K562 (cell line): ENCODE data around the gene C12orf43. TPM values are rescaled to one million over a fixed set of nuclear protein-coding genes. Genes with fewer than 3 reads are reported as not detected.

Source experiments
- ATAC-seq: fragments of 200-7000 bp; cut with Tn5 transposase; 3 replicates; pipeline ENCODE4 v1.9.1; 2020; ENCODE audit warnings: moderate library complexity
- BruUV-seq: library from RNA; stranded (reverse); fragments of 400-500 nt; replicated peaks from 2 replicates; lab custom pipeline; 2021; lab: Mats Ljungman, UMichigan
- CTCF ChIA-PET: fragments of 300-600 bp; formaldehyde crosslinking; extraction: SDS; loops from one replicate; lab custom pipeline; 2021; ENCODE audit warnings: low intra/inter-chr PET ratio; lab: Yijun Ruan, JAX
- POLR2A ChIA-PET: fragments of 300-600, 350-650 bp; sonication (Branson Sonifier 250); formaldehyde crosslinking; extraction: SDS; loops from one replicate; lab custom pipeline; 2021; ENCODE audit warnings: antibody characterized with exemption, inconsistent platforms; lab: Yijun Ruan, JAX
- DNase-seq, 4 experiments: peaks; one replicate each; pipeline versions ENCODE4 v3.0.0 to v3.0.0-alpha.2; 2011 to 2018; ENCODE audit warnings: low spot score in 3 of 4, mixed read lengths in 3 of 4; ENCODE audit errors: extremely low read depth in 1 of 4
- FAIRE-seq: peaks from 2 replicates; lab custom pipeline; 2011; peaks lifted over from hg19 to GRCh38; lab: Jason Lieb, UNC
- H2AFZ ChIP-seq: 2 replicates; pipeline ENCODE4 v1.6.0; 2011; ENCODE audit warnings: low read depth, low read length, control low read depth, inconsistent platforms
- H3K27ac ChIP-seq: fragments of 200-600 bp; 3 replicates; pipeline ENCODE4 v1.8.0; 2011; ENCODE audit warnings: low read depth, mild to moderate bottlenecking, control low read depth, inconsistent platforms, low read length, moderate library complexity, mixed read lengths; ENCODE audit errors: extremely low read depth
- H3K27me3 ChIP-seq, 2 experiments: fragments of 300-600 bp in 1 of 2; 2 replicates in 1 of 2; 3 replicates in 1 of 2; pipeline versions ENCODE4 v1.6.0 to v1.8.0; 2011; ENCODE audit warnings: inconsistent platforms in 2 of 2, low read length in 2 of 2, mild to moderate bottlenecking in 1 of 2, mixed read lengths in 1 of 2, moderate library complexity in 1 of 2; ENCODE audit not compliant: control insufficient read depth in 2 of 2, insufficient read depth in 2 of 2
- H3K36me3 ChIP-seq: fragments of 300-600 bp; 3 replicates; pipeline ENCODE4 v1.8.0; 2011; ENCODE audit warnings: mild to moderate bottlenecking, low read length, inconsistent platforms; ENCODE audit not compliant: control insufficient read depth, insufficient read depth
- H3K4me1 ChIP-seq, 2 experiments: fragments of 200-600 bp in 1 of 2; replicated peaks in 1 of 2; 2 replicates in 1 of 2; 3 replicates in 1 of 2; pipeline versions ENCODE4 v1.5.1 to v1.8.0; 2011; ENCODE audit warnings: inconsistent platforms in 2 of 2, low read length in 2 of 2, mild to moderate bottlenecking in 1 of 2, mixed read lengths in 1 of 2, moderate library complexity in 1 of 2; ENCODE audit not compliant: control insufficient read depth in 2 of 2, insufficient read depth in 2 of 2
- H3K4me2 ChIP-seq: 2 replicates; pipeline ENCODE4 v1.6.1; 2011; ENCODE audit warnings: low read length, control low read depth, inconsistent platforms, mixed read lengths; ENCODE audit not compliant: insufficient read depth
- H3K4me3 ChIP-seq: fragments of 200-600 bp; sonication (generic), shearing (Covaris generic); 2 replicates; pipeline ENCODE4 v1.5.1; 2016; ENCODE audit warnings: control low read depth, inconsistent platforms
- H3K79me2 ChIP-seq: fragments of 200-600 bp; 3 replicates; pipeline ENCODE4 v1.8.0; 2011; ENCODE audit warnings: low read length, inconsistent platforms; ENCODE audit not compliant: control insufficient read depth, insufficient read depth
- H3K9ac ChIP-seq, 2 experiments: 2 replicates each; pipeline versions ENCODE4 v1.6.0 to v1.6.1; 2011; ENCODE audit warnings: low read depth in 2 of 2, low read length in 2 of 2, control low read depth in 1 of 2, inconsistent platforms in 1 of 2, mild to moderate bottlenecking in 1 of 2, mixed read lengths in 1 of 2; ENCODE audit not compliant: insufficient read depth in 1 of 2
- H3K9me1 ChIP-seq: one replicate; pipeline ENCODE4 v1.6.0; 2011; ENCODE audit warnings: inconsistent platforms, mild to moderate bottlenecking, low read length, moderate library complexity; ENCODE audit not compliant: control insufficient read depth, insufficient read depth
- H3K9me3 ChIP-seq: replicated peaks from 2 replicates; pipeline ENCODE4 v1.5.1; 2011; ENCODE audit warnings: low read depth, low read length, inconsistent platforms; ENCODE audit not compliant: control insufficient read depth, insufficient read depth
- H4K20me1 ChIP-seq: replicated peaks from 2 replicates; pipeline ENCODE4 v1.6.1; 2011; ENCODE audit warnings: low read length, inconsistent platforms, mixed read lengths; ENCODE audit not compliant: control insufficient read depth, insufficient read depth
- BACH1 ChIP-seq: fragments of 200-800 bp; sonication (Bioruptor generic); IDR thresholded peaks from 2 replicates; pipeline ENCODE4 v1.6.1; 2016; ENCODE audit warnings: missing genetic modification characterization, missing compliant biosample characterization
- CBX5 ChIP-seq: IDR thresholded peaks from 2 replicates; pipeline ENCODE4 v1.6.1; 2014; ENCODE audit warnings: low read depth, borderline replicate concordance
- FOXA1 ChIP-seq: fragments of 450-650 bp; IDR thresholded peaks from 2 replicates; pipeline ENCODE4 v1.6.1; 2016; ENCODE audit warnings: mild to moderate bottlenecking, borderline replicate concordance
- HNRNPUL1 ChIP-seq: fragments of 200-400 bp; formaldehyde crosslinking; IDR thresholded peaks from 2 replicates; pipeline ENCODE4 v1.6.1; 2017; ENCODE audit warnings: low read length
- MYNN ChIP-seq, 2 experiments: sonication (generic); formaldehyde crosslinking in 1 of 2; IDR thresholded peaks; 2 replicates each; pipeline versions ENCODE4 v1.5.0 to v1.6.1; 2016 to 2020; ENCODE audit warnings: antibody characterized with exemption in 1 of 2, missing genetic modification reagents in 1 of 2
- NBN ChIP-seq: fragments of 450-650 bp; IDR thresholded peaks from 2 replicates; pipeline ENCODE4 v1.6.1; 2016; ENCODE audit warnings: low read depth, mild to moderate bottlenecking
- OTX1 ChIP-seq: fragments of 450-650 bp; formaldehyde crosslinking; IDR thresholded peaks from 2 replicates; pipeline ENCODE4 v1.4.0; 2022; ENCODE audit warnings: mild to moderate bottlenecking
- POLR2A ChIP-seq: fragments of 450-650 bp; conservative IDR thresholded peaks from 2 replicates; pipeline ENCODE4 v1.6.1; 2016
- POLR2H ChIP-seq: IDR thresholded peaks from 2 replicates; pipeline ENCODE4 v1.6.1; 2016; ENCODE audit warnings: missing genetic modification characterization, low read depth, mild to moderate bottlenecking, control low read depth, missing compliant biosample characterization, moderate library complexity
- RBM14 ChIP-seq: fragments of 200-400 bp; formaldehyde crosslinking; IDR thresholded peaks from 2 replicates; pipeline ENCODE4 v1.6.1; 2018; ENCODE audit warnings: low read depth, mild to moderate bottlenecking, low read length, moderate library complexity, borderline replicate concordance; ENCODE audit not compliant: insufficient read depth
- SETDB1 ChIP-seq: IDR thresholded peaks from one replicate; pipeline ENCODE4 v1.6.1; 2012; ENCODE audit warnings: low read length, control low read depth, inconsistent platforms
- TAF9B ChIP-seq: fragments of 450-650 bp; IDR thresholded peaks from 2 replicates; pipeline ENCODE4 v1.6.1; 2018; ENCODE audit warnings: mild to moderate bottlenecking; ENCODE audit not compliant: partially characterized antibody
- TEAD1 ChIP-seq, 2 experiments: fragments of 450-650 bp in 1 of 2; sonication (generic) in 1 of 2; formaldehyde crosslinking; IDR thresholded peaks; 2 replicates each; pipeline versions ENCODE4 v1.4.0 to v1.8.0; 2020 to 2022; ENCODE audit warnings: mild to moderate bottlenecking in 2 of 2, missing genetic modification reagents in 1 of 2
- ZNF445 ChIP-seq: fragments of 250-450 bp; sonication (Bioruptor Pico); IDR thresholded peaks from 2 replicates; pipeline ENCODE4 v1.4.0; 2020; ENCODE audit warnings: low read depth, mild to moderate bottlenecking, moderate library complexity
- WGBS: fragments of 100-300 bp; shearing (Covaris generic); methylation state at CpG from one replicate; pipeline ENCODE4 v1.1.6; 2016; ENCODE audit warnings: low coverage, mixed read lengths; ENCODE audit not compliant: insufficient coverage; ENCODE audit errors: missing lambda C conversion rate; 5-methylcytosine and 5-hydroxymethylcytosine counted together
- in situ Hi-C: fragments of 300-500 bp; cut with MboI; formaldehyde crosslinking; loops from 4 replicates; pipeline ENCODE4 v1.15.0; 2018; ENCODE audit warnings: inconsistent platforms, mixed read lengths
- intact Hi-C: fragments of 100-400 bp; cut with micrococcal nuclease; formaldehyde crosslinking; loops from 2 replicates; pipeline ENCODE4 v1.14.2; 2022
- polyA plus RNA-seq, 8 experiments: library from polyadenylated mRNA; depleted of rRNA in 4 of 8; stranded (reverse) in 5 of 8; unstranded in 3 of 8; fragments of >200 nt; fragmentation: Nextera tagmentation in 2 of 8; fragmentation: Illumina TruSeq in 1 of 8; extraction: Ambion mirVana in 2 of 8; extraction: Trizol in 1 of 8; gene quantifications; 2 replicates each; pipeline versions ENCODE4 v1.2.1 to v1.2.3, GENCODE V29; 2011 to 2014; ENCODE audit warnings: inconsistent platforms in 1 of 8, missing spikeins in 1 of 8
- total RNA-seq, 7 experiments: library from RNA; depleted of rRNA in 6 of 7; stranded (reverse); fragments of >200 nt in 6 of 7; fragmentation: Illumina TruSeq in 2 of 7; extraction: Trizol in 2 of 7; gene quantifications; 2 replicates each; pipeline versions ENCODE4 v1.2.1 to v1.2.3, GENCODE V29; 2011 to 2021; ENCODE audit warnings: low replicate concordance in 1 of 7
- TF ChIP-seq, protein P1 (sequence below): sonication (generic); formaldehyde crosslinking; IDR thresholded peaks from 2 replicates; pipeline ENCODE4 v1.8.0; 2022; ENCODE audit warnings: mild to moderate bottlenecking, missing genetic modification reagents
- TF ChIP-seq, protein P2 (sequence below): fragments of 250-450 bp; sonication (Bioruptor Pico); IDR thresholded peaks from 2 replicates; pipeline ENCODE4 v1.8.0; 2021; ENCODE audit warnings: borderline replicate concordance, mild to moderate bottlenecking, moderate library complexity; ENCODE audit not compliant: poor library complexity, severe bottlenecking
- TF ChIP-seq, protein P3 (sequence below): fragments of 450-650 bp; IDR thresholded peaks from 2 replicates; pipeline ENCODE4 v1.6.1; 2018; ENCODE audit not compliant: partially characterized antibody
- TF ChIP-seq, protein P4 (sequence below), 2 experiments: fragments of 250-450 bp in 1 of 2; fragments of 450-650 bp in 1 of 2; sonication (Bioruptor Pico) in 1 of 2; IDR thresholded peaks; 2 replicates each; pipeline versions ENCODE4 v1.6.1 to v1.8.0; 2016 to 2021; ENCODE audit warnings: mild to moderate bottlenecking in 2 of 2, moderate library complexity in 2 of 2, missing compliant biosample characterization in 1 of 2, missing genetic modification characterization in 1 of 2

Gene C12orf43
- total and polyA plus RNA-seq, 9 of the 15 experiments (the other 6 are each of a cell fraction or from before 2014, with no cell fraction given), result 4.3 to 22.2 (median 16.8) TPM

DNA sequence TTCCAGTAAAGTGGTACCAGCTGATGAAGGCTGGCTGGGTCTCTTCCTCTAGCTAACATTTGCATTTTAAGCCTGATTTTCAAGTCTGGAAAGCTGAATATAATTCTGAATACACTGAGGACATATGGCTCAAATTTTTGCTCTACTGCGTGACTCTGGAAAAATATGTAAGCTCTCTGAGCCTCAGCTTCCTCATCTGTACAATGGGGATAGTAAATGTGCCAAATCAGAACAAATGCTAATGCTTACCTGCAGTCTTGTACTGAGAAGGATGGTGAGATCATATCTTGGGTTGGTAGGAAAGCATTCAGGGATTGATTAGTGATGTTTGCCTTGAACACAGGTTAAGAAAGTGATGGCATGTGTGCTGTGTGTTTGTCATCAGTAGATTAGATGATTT is 23.3 kb downstream of the C12orf43 start:
- no peaks in the 10 kb centered on the region; the same call in 1 of the 2 replicates for H4K20me1 ChIP-seq
- H3K27ac ChIP-seq, result no peak overlapping the region
- no peak for ATAC-seq
- intact Hi-C loops (no loop called here), in situ Hi-C loops (no loop called here)
- 0% methylated on average over 1 of the region's 1 CpG for WGBS
- peaks cover 3 to 47% of the 10 kb centered on the region in 2 experiments; a peak in 2 of 5 replicates for H3K27me3 ChIP-seq
- H3K9me1 ChIP-seq, result peaks cover 3% of the 10 kb centered on the region
- DNase-seq, result no peak
- no peak overlapping the region for H3K4me2 ChIP-seq
- H3K79me2 ChIP-seq, result no peaks in the 10 kb centered on the region
- no peaks in the 10 kb centered on the region for H3K36me3 ChIP-seq
- peaks cover 0 to 5% of the 10 kb centered on the region in 2 experiments; a peak in 1 of 5 replicates for H3K4me1 ChIP-seq
- POLR2A ChIA-PET, result interaction anchor here (0.7 to 2.2 kb wide), 3 partner anchors 12 to 778 kb away, joined by 3 to 8 read pairs (median 3); no protein-coding TSS in a partner anchor
- no peaks in the 10 kb centered on the region for H3K9me3 ChIP-seq
- no peak overlapping the region for H2AFZ ChIP-seq
- CTCF ChIA-PET, result no interaction called here
- BruUV-seq, result no TSS peak
- H3K4me3 ChIP-seq, result no peak overlapping the region
- H3K9ac ChIP-seq, result no peak overlapping the region
- no peak for FAIRE-seq
- TF ChIP-seq, protein P1, sequence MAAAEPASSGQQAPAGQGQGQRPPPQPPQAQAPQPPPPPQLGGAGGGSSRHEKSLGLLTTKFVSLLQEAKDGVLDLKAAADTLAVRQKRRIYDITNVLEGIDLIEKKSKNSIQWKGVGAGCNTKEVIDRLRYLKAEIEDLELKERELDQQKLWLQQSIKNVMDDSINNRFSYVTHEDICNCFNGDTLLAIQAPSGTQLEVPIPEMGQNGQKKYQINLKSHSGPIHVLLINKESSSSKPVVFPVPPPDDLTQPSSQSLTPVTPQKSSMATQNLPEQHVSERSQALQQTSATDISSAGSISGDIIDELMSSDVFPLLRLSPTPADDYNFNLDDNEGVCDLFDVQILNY (CRISPR knock-in tag), result no peak
- TF ChIP-seq CBX5 (no peak), POLR2H (tag) (no peak), TEAD1 (CRISPR knock-in tag; IDR thresholded peaks at IDR 0.05) (no peak), POLR2A (no peak), OTX1 (CRISPR knock-in tag) (no peak), TAF9B (no peak), BACH1 (tag) (no peak), ZNF445 (CRISPR knock-in tag) (no peak), FOXA1 (no peak), MYNN (IDR thresholded peaks at IDR 0.05) (no peak), MYNN (CRISPR knock-in tag; IDR thresholded peaks at IDR 0.05) (no peak), NBN (no peak), HNRNPUL1 (no peak), SETDB1 (no peak), RBM14 (no peak)
- TF ChIP-seq, protein P2, sequence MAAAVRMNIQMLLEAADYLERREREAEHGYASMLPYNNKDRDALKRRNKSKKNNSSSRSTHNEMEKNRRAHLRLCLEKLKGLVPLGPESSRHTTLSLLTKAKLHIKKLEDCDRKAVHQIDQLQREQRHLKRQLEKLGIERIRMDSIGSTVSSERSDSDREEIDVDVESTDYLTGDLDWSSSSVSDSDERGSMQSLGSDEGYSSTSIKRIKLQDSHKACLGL, result no peak
- TF ChIP-seq, protein P3, sequence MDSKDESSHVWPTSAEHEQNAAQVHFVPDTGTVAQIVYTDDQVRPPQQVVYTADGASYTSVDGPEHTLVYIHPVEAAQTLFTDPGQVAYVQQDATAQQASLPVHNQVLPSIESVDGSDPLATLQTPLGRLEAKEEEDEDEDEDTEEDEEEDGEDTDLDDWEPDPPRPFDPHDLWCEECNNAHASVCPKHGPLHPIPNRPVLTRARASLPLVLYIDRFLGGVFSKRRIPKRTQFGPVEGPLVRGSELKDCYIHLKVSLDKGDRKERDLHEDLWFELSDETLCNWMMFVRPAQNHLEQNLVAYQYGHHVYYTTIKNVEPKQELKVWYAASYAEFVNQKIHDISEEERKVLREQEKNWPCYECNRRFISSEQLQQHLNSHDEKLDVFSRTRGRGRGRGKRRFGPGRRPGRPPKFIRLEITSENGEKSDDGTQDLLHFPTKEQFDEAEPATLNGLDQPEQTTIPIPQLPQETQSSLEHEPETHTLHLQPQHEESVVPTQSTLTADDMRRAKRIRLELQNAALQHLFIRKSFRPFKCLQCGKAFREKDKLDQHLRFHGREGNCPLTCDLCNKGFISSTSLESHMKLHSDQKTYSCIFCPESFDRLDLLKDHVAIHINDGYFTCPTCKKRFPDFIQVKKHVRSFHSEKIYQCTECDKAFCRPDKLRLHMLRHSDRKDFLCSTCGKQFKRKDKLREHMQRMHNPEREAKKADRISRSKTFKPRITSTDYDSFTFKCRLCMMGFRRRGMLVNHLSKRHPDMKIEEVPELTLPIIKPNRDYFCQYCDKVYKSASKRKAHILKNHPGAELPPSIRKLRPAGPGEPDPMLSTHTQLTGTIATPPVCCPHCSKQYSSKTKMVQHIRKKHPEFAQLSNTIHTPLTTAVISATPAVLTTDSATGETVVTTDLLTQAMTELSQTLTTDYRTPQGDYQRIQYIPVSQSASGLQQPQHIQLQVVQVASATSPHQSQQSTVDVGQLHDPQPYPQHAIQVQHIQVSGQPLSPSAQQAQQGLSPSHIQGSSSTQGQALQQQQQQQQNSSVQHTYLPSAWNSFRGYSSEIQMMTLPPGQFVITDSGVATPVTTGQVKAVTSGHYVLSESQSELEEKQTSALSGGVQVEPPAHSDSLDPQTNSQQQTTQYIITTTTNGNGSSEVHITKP, result no peak
- TF ChIP-seq, protein P4, sequence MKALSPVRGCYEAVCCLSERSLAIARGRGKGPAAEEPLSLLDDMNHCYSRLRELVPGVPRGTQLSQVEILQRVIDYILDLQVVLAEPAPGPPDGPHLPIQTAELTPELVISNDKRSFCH (CRISPR knock-in tag; IDR thresholded peaks at IDR 0.05), result no peak
- TF ChIP-seq, protein P4 (tag; IDR thresholded peaks at IDR 0.05), result no peak
